Gastrocnemius medialis (tissue), 4 donors: ENCODE data around the gene TNFRSF1A.

Experiments
- POLR2A ChIP-seq, 2 donors: fragments of 450-650 bp; IDR thresholded peaks; one replicate each; pipeline ENCODE4 v1.6.1; 2017; ENCODE audit warnings: antibody characterized with exemption in 2 of 2, mild to moderate bottlenecking in 2 of 2, moderate library complexity in 2 of 2
- TF ChIP-seq, protein P1 (sequence below), 5 experiments: fragments of 450-650 bp in 3 of 5; fragments of 200-600 bp in 2 of 5; sonication (generic) in 2 of 5; IDR thresholded peaks in 4 of 5; conservative IDR thresholded peaks in 1 of 5; 1 replicate in 4 of 5; 2 replicates in 1 of 5; pipeline ENCODE4 v1.5.1; 2016 to 2019; ENCODE audit warnings: antibody characterized with exemption in 5 of 5, mild to moderate bottlenecking in 3 of 5, moderate library complexity in 3 of 5

GRCh38 chr12:6346235-6346832, 4.5 kb upstream of the TNFRSF1A start:
- TF ChIP-seq, protein P1, sequence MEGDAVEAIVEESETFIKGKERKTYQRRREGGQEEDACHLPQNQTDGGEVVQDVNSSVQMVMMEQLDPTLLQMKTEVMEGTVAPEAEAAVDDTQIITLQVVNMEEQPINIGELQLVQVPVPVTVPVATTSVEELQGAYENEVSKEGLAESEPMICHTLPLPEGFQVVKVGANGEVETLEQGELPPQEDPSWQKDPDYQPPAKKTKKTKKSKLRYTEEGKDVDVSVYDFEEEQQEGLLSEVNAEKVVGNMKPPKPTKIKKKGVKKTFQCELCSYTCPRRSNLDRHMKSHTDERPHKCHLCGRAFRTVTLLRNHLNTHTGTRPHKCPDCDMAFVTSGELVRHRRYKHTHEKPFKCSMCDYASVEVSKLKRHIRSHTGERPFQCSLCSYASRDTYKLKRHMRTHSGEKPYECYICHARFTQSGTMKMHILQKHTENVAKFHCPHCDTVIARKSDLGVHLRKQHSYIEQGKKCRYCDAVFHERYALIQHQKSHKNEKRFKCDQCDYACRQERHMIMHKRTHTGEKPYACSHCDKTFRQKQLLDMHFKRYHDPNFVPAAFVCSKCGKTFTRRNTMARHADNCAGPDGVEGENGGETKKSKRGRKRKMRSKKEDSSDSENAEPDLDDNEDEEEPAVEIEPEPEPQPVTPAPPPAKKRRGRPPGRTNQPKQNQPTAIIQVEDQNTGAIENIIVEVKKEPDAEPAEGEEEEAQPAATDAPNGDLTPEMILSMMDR (IDR thresholded peaks at IDR 0.05 in 4 of 5, conservative IDR thresholded peaks at IDR 0.05 in 1 of 5), result no peak
- no peak for TF ChIP-seq POLR2A (IDR thresholded peaks at IDR 0.05)
